Muscle of arm (tissue), 12 donors: Measurements from ENCODE around the gene VPS4A. TPM values are rescaled to one million over a fixed set of nuclear protein-coding genes. Genes with fewer than 3 reads are reported as not detected.

ENCODE experiments used
- DNase-seq: peaks from one replicate; pipeline ENCODE4 v3.0.0-alpha.2; 2013
- polyA plus RNA-seq, 12 donors: library from polyadenylated mRNA; unstranded; fragments of 120-200 nt; gene quantifications; one replicate each; pipeline ENCODE4 v1.2.1, GENCODE V29; 2013; ENCODE audit not compliant: insufficient read length in 12 of 12

The VPS4A gene
- polyA plus RNA-seq, 12 donors, result 32.1 to 53.3 (median 35.2) TPM; not detected in 1

DNA sequence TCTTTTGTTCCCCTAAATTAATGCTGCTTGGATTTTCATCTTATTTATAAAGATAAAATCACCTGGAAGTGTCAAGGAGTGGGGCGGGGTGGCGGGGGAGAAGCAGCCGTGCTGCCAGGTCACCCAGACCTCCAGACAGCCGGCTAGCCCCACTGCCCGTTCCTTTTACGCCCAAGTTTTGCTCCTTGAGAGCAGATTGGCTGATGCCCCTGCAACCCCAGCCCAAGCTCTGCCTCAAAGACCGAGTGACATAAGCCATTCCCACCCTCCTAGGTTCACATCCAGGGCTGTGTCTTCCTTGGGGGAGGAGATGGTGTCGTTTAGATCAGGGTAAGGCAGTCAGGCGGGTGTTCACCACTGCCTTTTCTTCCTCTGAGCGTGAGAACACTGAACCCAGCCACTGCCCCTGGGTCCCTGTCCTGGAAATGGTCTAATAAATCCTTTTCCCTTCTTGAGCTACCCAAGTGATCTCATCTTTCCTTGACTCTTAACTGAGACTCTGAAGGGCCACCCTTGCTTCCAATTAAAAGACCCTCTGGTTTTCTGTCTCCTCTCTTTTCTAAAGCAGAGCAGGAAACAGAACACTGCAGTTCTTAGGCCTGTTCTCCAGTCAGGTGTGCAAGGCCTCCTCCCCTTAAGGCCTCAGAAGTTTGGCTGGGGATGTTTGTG, 13.6 kb downstream of the VPS4A start:
- no peak for DNase-seq

DNA sequence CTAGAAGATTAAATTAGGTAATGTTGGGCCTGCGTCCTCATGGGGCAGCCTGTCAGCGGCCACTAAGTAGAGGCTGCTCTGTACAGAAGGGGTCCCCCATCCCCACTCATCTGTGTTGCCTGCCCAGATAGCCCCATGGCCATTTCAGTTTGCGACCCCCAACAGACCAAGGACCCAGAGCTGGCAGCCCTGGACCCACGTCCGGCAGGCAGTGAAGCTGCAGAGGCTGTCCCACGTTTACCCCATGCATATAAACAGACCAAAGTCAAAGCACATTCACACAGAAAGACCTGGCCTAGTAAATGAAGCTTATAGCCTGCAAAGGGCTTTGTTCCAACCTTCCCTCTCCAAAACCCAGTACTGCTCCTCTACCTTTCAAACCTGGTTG, 14.6 kb downstream of the VPS4A start:
- no peak for DNase-seq

DNA sequence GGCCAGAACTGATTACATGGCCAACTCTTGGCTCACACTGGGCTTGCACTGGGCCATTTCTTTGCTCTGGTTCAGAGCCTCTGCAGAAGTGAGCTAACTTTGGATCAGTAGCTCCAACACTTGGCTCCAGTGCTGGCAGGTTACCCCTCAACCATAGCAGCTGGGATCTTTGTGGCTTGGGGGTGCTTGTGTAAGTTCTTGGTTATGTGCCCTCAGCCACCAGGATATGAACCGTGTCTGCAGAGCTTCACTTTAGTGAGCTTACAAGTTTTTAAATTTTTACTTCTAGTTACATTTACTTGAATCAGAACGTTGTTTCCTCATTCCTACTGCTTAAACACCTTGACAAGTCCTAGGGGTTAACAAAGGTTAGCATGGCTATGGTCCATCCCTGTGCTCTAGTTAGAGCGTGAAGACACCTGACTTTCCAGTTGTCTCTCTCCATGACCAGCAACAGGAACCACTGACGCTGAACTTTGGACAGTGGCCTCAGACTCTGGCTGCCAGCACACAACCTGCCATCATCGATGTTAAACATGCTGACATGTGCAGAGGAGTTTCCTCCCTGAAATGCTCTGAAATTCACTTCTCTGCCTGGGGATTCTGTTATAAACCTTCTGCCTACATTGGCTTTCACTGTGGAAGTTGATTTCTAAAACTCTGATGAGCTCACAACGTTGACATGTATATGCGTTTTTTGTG, 15.2 kb downstream of the VPS4A start:
- no peak for DNase-seq

DNA sequence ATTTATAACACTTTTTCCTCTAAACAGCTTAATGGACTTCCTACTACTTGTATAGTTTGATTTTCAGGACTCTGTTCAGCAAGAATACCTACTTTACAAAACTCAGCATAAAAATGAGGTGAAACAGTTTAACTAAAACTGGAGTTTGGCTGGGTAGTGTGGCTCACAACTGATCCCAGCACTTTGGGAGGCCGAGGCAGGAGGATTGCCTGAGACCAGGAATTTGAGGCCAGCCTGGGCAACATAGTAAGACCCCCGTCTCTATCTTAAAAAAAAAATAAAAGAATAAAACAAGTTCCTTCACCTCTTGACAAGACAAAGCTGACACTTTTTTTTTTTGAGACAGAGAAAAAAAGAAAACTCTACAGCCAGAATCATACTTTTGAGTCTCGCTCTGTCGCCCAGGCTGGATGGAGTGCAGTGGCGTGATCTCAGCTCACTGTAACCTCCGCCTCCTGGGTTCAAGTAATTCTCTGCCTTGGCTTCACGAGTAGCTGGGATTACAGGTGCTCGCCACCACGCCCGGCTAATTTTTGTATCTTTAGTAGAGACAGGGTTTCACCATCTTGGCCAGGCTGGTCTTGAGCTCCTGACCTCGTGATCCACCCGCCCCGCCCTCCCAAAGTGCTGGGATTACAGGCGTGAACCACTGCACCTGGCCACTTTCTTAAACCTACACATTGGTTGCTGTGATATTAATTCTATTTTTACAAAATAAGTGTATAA, 16.6 kb downstream of the VPS4A start:
- no peak for DNase-seq

DNA sequence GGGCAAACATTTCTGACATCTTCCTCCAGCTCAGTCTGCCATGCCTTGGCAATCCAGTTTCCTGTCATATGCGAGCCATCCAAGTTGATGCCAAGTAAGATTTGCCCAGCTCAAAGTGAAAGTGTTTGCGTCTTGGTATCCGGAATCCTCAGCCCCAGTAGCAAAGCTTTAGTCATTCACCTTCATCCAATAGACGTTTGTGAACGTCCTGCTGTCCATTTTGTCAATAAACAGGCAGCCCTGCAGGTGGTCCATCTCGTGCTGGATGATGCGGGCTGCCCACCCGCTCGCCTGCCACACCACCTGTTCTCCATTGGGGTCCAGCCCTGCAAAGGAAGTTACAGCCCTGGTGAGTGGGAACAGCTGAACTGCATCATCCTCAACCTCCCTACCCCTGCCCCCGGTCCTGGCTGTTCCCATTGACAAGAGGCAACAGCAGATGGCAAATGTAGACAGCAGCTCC, 17.7 kb downstream of the VPS4A start:
- no peak for DNase-seq

DNA sequence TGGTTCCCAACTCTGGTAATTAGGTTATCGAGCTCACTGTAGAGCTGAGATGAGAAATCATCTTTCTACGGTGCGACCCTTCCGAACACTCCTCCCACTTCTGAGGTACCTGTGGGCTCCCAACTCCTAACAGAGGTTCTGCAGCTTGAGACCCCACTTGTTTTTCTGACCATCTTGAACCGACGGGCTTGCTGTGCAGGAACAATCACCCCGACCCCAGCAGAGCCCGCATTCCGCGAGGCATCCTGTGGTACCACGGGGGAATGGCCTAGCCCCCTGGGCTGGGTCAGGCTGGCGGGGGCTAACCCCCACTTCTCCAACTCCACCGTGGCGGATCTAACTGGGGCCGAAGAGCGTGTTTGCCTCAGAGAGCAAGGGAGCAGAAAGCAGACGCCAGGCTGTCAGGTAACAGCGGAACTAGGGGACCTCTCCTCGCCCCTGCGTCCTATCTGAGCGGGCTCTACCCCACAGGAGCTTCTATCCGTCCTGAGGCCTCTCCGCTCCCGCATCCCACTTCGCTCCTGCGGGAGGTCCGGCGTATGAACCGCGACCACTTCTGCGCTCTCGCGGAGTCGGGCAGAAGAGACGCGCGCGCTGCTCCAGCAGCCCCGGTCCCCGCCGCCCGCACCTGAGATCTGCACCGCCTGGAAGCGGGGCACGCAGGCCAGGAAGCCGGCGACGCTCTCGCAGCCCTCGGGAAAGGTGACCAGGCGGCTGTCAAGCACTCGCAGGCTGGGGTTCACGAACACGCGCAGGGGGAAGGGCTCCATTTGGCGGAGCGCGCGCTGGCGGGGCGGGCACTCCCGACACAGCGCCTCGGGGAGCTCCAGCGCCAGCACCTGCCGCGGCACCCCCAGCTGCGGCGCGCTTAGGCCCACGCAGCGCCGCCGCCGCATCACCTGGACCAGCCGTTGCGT, 18.5 kb downstream of the VPS4A start:
- DNase-seq, result no peak

DNA sequence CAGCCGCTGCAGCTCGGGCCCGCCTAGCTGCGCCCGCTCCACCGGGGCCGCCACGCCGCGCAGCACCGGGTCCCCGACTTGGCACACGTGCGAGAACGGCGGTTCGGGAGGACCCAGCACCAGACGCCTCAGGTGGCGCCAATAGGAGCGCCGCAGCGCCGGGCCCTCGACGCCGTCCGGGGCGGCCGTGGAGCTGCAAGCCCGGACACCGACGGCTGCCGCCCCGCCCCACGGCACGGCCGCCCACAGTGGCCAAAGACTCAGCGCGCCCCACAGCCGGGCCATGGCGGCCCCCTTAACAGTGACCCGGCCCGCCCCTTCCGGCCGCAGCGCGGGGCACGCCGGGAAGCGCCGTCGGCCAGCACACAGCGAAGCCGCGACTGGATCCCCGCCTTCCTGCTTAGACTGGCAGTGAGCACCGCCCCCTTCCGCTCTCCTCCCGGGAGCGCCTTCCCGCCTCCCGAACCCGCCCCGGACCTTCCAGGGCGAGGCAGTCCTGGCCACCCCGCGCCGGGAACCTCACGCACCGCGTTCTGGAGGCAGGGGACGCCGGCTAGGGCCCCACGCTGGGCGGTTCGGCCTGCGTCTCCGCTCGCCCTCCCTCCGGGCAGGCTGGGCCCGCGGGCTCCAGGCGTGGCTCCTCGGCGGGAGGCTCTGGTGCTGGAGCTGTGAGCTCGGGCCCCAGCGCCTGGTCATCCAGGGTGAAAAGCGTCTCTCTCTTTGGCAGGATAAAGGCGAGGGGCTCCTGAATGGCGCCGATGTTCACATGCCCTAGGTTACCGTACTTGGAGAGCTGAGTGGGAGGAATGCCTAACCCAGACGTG, 19.3 kb downstream of the VPS4A start, which contains the start of gene PDF:
Gene PDF (minus strand): TSS at position 303 of the 824 bp plus-strand sequence. CDS start 18 bp downstream, at position 285.
- DNase-seq, result peak; percentile 92

DNA sequence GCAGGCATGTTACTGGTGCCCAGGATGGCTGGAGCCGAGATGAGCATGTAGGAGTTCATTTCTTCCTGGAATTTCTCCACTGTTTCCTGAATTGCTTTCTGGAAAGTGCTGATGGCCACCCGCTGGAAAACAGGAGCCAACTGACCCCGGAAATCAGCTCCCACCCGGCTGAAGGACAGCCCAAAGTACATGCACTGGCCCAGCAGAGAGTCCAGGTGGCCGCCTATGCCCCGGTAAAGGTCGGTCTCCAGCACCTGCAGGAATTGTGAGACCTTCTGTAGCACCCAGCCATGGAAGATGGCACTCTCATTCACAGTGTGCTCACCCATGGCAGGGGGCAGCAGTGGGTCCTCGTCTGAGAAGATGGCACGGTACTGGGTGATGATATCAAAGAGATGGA, 23.5 kb downstream of the VPS4A start:
- DNase-seq, result no peak

DNA sequence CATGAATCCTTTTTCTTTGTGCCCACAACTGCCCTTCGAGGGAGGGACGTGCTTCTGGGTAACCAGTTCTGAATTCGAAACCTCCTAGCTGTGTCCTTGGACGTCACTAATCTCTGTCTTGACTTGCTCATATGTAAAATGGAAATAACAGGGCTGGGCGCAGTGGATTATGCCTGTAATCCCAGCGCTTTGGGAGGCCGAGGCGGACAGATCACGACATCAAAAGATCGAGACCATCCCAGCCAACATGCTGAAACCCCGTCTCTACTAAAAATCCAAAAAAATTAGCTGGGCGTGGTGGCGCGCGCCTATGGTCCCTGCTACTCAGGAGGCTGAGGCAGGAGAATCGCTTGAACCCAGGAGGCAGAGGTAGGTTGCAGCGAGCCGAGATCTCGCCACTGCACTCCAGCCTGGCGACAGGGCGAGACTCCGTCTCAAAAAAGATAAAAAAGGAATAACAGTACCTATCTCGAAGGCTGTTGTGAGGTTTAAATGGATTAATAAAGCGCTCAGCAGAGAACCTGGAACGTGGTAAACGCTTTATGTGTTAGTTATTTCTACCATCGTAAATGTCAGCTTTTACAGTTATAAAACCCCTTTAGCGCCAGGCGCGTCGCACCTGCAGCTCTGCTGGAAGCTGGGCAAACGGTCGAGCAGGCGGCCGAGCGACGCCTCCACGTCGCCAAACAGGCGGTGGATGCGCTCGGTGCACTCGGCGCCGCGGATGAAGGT, 27.6 kb downstream of the VPS4A start:
- DNase-seq, result no peak

DNA sequence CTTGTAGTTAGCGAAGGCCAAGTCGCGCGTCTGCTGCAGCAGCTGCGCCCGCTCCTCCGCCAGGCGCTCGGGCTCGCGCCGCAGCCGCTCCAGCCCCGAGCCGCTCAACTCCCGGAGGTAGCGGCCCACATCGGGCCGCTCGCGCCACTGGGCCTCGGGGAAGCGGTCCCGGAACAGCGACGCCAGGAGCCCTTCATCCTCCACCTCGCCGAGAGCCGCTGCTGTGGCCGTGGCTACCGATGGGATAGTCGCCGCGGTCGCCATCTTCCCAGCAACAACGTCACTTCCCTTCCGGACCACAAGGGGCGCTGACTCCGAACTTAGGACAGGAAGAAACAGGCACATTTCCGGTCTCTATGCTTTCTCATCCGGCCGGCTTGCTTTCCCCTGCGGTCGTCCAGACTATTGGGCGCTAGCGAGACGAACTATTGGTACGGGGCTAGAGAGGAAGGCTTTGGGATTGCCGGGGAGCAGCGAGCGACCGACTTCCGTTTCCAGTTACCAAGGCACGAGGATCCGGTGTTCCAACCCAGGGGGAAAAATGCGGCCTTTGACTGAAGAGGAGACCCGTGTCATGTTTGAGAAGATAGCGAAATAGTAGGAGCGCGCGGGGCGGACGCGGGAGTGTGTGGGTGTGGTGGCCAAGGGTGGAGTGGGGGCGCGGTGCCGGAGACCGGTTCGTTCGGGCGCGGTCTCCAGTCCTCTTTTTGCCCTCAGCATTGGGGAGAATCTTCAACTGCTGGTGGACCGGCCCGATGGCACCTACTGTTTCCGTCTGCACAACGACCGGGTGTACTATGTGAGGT, 28.3 kb downstream of the VPS4A start, which contains the start of the genes COG8 and NIP7:
Gene COG8 (minus strand): TSS at position 276 of the 806 bp plus-strand sequence. CDS start 12 bp downstream, at position 264.
Gene NIP7 (plus strand): TSS at position 484 of the 806 bp plus-strand sequence. CDS start 58 bp downstream, at position 542.
- peak; percentile 98 for DNase-seq

DNA sequence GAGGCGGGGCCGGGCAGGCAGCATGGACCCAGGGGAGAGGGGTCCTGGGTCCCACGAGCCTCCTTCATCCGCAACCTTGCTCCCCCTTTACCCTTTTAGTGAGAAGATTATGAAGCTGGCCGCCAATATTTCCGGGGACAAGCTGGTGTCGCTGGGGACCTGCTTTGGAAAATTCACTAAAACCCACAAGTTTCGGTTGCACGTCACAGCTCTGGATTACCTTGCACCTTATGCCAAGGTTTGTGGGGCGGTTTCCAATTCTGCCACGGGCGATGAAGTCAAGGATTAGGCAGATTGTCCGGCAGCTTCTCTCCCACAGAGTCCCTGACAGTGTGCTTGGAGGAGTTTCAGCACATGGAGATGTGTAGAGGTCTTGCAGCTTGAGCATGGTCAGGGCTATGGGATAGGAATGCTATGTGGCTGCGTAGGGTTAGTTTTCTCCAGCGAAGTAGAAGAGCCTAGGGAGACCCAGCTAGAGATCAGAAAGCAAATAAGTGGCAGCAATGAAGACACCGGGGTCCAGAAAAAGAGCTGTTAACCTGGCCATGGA, 29.0 kb downstream of the VPS4A start:
- no peak for DNase-seq

DNA sequence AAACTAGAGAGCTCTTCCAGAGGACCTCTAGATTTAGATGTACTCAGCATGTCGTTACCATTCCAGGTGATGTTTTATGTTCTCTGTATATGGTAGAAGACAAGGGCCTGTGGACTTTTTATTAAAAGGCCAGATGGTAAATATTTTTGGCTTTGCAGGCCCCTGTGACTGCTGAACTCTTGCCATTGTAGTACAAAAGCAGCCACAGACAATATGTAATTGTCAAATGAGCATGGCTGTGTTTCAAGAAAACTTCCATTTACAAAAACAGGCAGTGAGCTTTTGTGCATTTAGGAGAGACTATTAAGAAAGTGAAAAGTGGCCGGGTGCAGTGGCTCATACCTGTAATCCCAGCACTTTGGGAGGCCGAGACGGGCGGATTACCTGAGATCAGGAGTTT, 33.0 kb downstream of the VPS4A start:
- no peak for DNase-seq

DNA sequence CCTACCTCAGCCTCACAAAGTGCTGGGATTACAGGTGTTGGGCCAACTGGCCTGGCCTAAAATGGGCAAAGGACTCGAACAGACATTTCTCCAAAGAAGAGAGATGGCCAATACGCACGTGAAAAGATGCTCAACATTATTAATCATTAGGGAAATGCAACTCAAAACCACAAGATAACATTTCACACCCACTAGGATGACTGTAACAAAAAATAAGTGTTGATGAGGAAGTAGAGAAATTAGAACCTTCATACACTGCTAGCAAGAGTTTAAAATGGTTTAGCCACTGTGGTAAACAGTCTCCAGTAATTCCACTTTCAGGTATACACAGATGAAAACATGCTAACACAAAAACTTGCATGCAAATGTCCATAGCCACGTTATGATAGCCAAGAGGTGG, 34.8 kb downstream of the VPS4A start:
- no peak for DNase-seq

DNA sequence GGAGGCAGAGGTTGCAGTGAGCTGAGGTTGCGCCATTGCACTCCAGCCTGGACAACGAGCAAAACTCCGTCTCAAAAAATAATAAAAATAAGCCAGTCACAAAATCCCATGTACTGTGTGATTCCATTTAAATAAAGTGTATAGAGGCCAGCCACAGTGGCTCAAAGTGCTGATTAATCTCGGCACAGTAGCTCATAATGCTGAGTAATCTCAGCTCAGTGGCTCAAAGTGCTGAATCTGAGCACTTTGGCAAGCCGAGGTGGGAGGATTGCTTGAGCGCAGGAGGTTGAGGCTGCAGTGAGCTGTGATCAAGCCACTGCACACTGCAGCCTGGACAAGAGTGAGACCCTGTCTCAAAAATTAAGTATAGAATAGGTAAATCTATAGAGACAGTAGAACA, 35.5 kb downstream of the VPS4A start:
- no peak for DNase-seq

DNA sequence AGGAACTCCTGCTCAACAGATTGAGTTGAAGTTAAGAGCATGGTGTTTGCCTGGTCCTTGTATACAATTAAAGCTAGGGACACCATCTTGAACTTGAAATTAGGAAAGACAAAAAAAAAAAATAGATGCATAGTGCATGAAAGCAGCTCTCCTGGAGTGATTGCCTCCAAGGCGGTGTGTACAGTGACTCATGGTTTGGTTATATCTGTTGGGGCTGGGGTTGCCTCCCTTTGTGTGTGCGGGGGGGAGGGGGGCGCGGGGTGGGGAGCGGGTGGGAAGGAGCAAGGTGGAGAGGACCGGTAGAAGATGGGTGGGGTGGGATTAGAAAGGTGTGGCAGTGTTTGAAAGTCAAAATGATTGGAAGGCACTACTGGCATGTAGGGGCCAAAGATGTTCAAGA, 37.1 kb downstream of the VPS4A start:
- DNase-seq, result no peak

DNA sequence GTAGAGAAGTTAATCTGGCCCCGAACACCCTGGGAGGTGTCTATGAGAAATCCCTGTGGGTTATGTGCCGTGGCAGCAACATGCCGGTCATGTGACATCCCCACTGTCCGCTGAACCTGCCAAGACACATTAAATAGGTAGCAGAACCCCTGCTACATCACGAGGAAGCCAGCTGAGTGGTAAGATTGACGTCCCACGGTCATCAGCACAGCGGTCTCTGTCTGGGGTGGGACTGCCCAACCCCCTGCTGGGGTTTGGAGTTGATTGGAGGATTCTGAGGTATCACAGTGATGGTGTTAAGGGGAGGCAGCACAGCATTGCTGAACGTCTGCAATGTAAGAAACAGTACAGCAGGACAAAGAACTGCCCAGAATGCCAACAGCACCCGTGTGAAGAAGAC, 38.4 kb downstream of the VPS4A start:
- DNase-seq, result no peak

DNA sequence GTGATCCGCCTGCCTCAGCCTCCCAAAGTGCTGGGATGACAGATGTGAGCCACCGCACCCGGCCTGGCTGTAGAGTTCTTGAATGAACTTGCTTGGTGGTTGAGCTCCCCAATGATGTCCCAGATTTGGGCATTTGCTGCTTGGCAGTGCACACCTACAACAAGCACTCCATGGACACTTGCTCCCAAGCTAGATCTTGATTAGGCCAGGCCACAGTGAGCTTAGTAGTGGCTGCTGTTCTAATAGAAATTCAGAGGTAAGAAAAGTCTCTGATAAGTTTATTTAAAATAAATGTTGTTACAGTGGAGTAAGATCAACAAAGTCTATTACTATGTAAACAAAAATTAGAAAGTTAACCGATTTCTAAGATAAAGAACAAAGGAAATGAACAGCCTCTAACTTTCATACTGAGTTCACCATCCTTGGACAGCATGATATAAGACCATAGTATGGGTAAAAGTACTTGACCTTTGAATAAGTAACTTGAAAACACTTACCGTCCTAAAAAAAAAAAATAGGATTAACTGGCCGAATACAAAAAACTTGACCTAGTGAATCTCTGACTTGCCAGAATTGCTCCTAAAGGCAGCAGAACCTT, 39.5 kb downstream of the VPS4A start:
- no peak for DNase-seq
